ENCODE data around the gene G3BP2.

G3BP2 gene

DNA sequence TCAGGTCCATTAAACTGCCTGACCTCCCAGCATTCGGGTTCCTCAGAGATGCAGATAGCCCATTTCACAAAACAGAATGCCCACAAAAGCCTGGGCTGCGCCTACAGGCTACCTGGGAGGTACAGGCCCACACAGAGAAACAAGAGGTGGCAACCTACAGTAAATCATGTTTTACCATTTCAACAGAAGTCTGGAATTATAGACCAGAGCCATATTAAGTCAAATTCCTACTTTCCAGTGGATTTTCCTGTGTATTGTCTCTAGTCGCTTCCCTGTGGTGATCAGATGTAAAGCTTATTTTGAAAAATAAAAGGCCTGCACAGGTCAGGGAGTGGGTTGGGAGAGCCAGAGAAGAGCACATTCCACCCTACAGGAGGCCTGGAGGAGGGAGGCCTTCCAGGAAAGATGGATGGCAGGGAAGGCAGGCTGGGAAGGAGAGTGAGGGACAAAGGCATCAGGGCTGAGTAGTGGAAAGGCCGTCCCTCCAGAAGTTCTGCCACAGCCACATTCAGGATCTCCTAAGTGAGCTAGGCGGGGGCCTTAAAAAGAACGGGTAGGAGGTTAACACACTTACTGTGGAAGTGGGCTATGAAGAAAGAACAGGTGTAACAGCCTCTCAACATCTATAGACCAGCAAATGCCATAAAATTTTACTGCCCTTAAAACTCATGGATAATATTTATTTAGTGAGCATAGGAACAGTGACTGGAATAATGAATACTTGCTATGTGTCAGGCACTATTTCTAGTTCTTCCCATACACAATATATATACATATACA, 32.2 kb upstream of the G3BP2 start:
- Histone ChIP-seq H4K20me1 (ENCODE audit: insufficient read depth, low read length) (no peaks in the 10 kb centered on the region), H3K4me2 (ENCODE audit: insufficient read depth, low read length) (no peak overlapping the region)
- TF ChIP-seq, protein P1, sequence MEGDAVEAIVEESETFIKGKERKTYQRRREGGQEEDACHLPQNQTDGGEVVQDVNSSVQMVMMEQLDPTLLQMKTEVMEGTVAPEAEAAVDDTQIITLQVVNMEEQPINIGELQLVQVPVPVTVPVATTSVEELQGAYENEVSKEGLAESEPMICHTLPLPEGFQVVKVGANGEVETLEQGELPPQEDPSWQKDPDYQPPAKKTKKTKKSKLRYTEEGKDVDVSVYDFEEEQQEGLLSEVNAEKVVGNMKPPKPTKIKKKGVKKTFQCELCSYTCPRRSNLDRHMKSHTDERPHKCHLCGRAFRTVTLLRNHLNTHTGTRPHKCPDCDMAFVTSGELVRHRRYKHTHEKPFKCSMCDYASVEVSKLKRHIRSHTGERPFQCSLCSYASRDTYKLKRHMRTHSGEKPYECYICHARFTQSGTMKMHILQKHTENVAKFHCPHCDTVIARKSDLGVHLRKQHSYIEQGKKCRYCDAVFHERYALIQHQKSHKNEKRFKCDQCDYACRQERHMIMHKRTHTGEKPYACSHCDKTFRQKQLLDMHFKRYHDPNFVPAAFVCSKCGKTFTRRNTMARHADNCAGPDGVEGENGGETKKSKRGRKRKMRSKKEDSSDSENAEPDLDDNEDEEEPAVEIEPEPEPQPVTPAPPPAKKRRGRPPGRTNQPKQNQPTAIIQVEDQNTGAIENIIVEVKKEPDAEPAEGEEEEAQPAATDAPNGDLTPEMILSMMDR (IDR thresholded peaks at IDR 0.05; ENCODE audit: borderline replicate concordance, extremely low read depth, low read length, poor library complexity, severe bottlenecking): no peak
- TF ChIP-seq EZH2 (IDR thresholded peaks at IDR 0.05; ENCODE audit: borderline replicate concordance, low read depth, low read length, severe bottlenecking): no peak

GRCh38 chr4:75702919-75703411, 29.8 kb upstream of the G3BP2 start:
- H3K36me3 ChIP-seq (ENCODE audit: insufficient read depth, low read length): no peaks in the 10 kb centered on the region
- no peak overlapping the region for H3K9ac ChIP-seq (ENCODE audit: low read depth, low read length)
- H3K4me1 ChIP-seq (ENCODE audit: insufficient read depth, low read length): no peaks in the 10 kb centered on the region
- no peaks in the 10 kb centered on the region for H3K79me2 ChIP-seq (ENCODE audit: insufficient read depth, low read length)
- H4K20me1 ChIP-seq (ENCODE audit: insufficient read depth, low read length): no peaks in the 10 kb centered on the region
- no peak overlapping the region for H3K4me3 ChIP-seq (ENCODE audit: low read depth in 1 of 2, low read length in 2 of 2)
- H2AFZ ChIP-seq (ENCODE audit: low read depth, low read length): no peak overlapping the region
- no peak overlapping the region for H3K27ac ChIP-seq (ENCODE audit: low read length)
- DNase-seq: no peak
- H3K9me3 ChIP-seq (ENCODE audit: insufficient read depth, low read length, severe bottlenecking): no peaks in the 10 kb centered on the region
- no peak for TF ChIP-seq EZH2 (IDR thresholded peaks at IDR 0.05; ENCODE audit: borderline replicate concordance, low read depth, low read length, severe bottlenecking)
- TF ChIP-seq, protein P1 (IDR thresholded peaks at IDR 0.05; ENCODE audit: borderline replicate concordance, extremely low read depth, low read length, poor library complexity, severe bottlenecking): no peak
- H3K27me3 ChIP-seq (ENCODE audit: insufficient read depth, low read length, poor library complexity): no peaks in the 10 kb centered on the region
- ATAC-seq (ENCODE audit: insufficient read depth, low read depth): no peak
- H3K4me2 ChIP-seq (ENCODE audit: insufficient read depth, low read length): no peak overlapping the region

More for the DNA sequence above, 32.2 kb upstream of the G3BP2 start:
- ATAC-seq (ENCODE audit: insufficient read depth, low read depth) (no peak), DNase-seq (no peak)
- H3K27me3 ChIP-seq (ENCODE audit: insufficient read depth, low read length, poor library complexity): no peaks in the 10 kb centered on the region
- no peaks in the 10 kb centered on the region for H3K4me1 ChIP-seq (ENCODE audit: insufficient read depth, low read length)
- H3K9ac ChIP-seq (ENCODE audit: low read depth, low read length): no peak overlapping the region
- no peak overlapping the region for H3K27ac ChIP-seq (ENCODE audit: low read length)
- H3K9me3 ChIP-seq (ENCODE audit: insufficient read depth, low read length, severe bottlenecking): no peaks in the 10 kb centered on the region
- no peak overlapping the region for H3K4me3 ChIP-seq (ENCODE audit: low read depth in 1 of 2, low read length in 2 of 2)
- H3K36me3 ChIP-seq (ENCODE audit: insufficient read depth, low read length): no peaks in the 10 kb centered on the region
- no peak overlapping the region for H2AFZ ChIP-seq (ENCODE audit: low read depth, low read length)
- no peaks in the 10 kb centered on the region for H3K79me2 ChIP-seq (ENCODE audit: insufficient read depth, low read length)

- Histone ChIP-seq H2AFZ (ENCODE audit: low read depth, low read length) (no peak overlapping the region), H3K36me3 (ENCODE audit: insufficient read depth, low read length) (no peaks in the 10 kb centered on the region), H3K79me2 (ENCODE audit: insufficient read depth, low read length) (no peaks in the 10 kb centered on the region), H3K27me3 (ENCODE audit: insufficient read depth, low read length, poor library complexity) (no peaks in the 10 kb centered on the region), H3K9me3 (ENCODE audit: insufficient read depth, low read length, severe bottlenecking) (no peaks in the 10 kb centered on the region), H3K27ac (ENCODE audit: low read length) (no peak overlapping the region), H4K20me1 (ENCODE audit: insufficient read depth, low read length) (no peaks in the 10 kb centered on the region), H3K4me3 (ENCODE audit: low read depth in 1 of 2, low read length in 2 of 2) (no peak overlapping the region), H3K4me1 (ENCODE audit: insufficient read depth, low read length) (no peaks in the 10 kb centered on the region), H3K9ac (ENCODE audit: low read depth, low read length) (no peak overlapping the region), H3K4me2 (ENCODE audit: insufficient read depth, low read length) (no peak overlapping the region)
- ATAC-seq (ENCODE audit: insufficient read depth, low read depth) (no peak), DNase-seq (no peak)
- no peak for TF ChIP-seq EZH2 (IDR thresholded peaks at IDR 0.05; ENCODE audit: borderline replicate concordance, low read depth, low read length, severe bottlenecking)
- TF ChIP-seq, protein P1 (IDR thresholded peaks at IDR 0.05; ENCODE audit: borderline replicate concordance, extremely low read depth, low read length, poor library complexity, severe bottlenecking): no peak
Measured at GRCh38 chr4:75699299-75699698, 26.1 kb upstream of the G3BP2 start.

Measured in DND-41 (cell line).